Measurements from ENCODE around the gene MMADHC. TPM values are rescaled to one million over a fixed set of nuclear protein-coding genes. Genes with fewer than 3 reads are reported as not detected.

MMADHC gene
- total and polyA plus RNA-seq, 2 of the 13 experiments (the other 11 are each of a cell fraction or from before 2014, with no cell fraction given) = 90.2 to 210 TPM

DNA sequence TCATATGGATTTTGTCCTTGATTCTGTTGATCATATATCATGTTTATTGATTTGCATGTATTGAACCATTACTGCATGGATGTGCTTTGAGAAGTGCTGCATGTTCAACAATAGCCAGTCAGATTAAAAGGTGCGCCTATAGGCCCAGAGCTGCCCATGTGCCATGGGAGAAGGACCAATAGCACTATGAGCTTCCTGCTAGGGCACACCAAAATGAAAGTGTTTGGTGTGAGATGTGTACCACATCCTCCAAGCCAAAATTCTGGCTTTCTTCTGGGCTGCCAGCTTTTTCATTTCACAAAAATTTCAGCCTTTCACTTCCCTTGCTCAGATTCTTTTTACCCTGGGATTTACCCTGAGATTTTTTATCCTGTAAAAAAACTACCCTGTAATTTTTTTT lies 34.8 kb upstream of the MMADHC start (continued):
- TF ChIP-seq, protein P1, sequence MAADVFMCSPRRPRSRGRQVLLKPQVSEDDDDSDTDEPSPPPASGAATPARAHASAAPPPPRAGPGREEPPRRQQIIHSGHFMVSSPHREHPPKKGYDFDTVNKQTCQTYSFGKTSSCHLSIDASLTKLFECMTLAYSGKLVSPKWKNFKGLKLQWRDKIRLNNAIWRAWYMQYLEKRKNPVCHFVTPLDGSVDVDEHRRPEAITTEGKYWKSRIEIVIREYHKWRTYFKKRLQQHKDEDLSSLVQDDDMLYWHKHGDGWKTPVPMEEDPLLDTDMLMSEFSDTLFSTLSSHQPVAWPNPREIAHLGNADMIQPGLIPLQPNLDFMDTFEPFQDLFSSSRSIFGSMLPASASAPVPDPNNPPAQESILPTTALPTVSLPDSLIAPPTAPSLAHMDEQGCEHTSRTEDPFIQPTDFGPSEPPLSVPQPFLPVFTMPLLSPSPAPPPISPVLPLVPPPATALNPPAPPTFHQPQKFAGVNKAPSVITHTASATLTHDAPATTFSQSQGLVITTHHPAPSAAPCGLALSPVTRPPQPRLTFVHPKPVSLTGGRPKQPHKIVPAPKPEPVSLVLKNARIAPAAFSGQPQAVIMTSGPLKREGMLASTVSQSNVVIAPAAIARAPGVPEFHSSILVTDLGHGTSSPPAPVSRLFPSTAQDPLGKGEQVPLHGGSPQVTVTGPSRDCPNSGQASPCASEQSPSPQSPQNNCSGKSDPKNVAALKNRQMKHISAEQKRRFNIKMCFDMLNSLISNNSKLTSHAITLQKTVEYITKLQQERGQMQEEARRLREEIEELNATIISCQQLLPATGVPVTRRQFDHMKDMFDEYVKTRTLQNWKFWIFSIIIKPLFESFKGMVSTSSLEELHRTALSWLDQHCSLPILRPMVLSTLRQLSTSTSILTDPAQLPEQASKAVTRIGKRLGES (CRISPR knock-in tag; IDR thresholded peaks at IDR 0.05; ENCODE audit: borderline replicate concordance) = no peak
- TF ChIP-seq ZNF749 (CRISPR knock-in tag; IDR thresholded peaks at IDR 0.05; ENCODE audit: borderline replicate concordance) (no peak), SALL2 (CRISPR knock-in tag; IDR thresholded peaks at IDR 0.05) (no peak)
- TF ChIP-seq, protein P2, sequence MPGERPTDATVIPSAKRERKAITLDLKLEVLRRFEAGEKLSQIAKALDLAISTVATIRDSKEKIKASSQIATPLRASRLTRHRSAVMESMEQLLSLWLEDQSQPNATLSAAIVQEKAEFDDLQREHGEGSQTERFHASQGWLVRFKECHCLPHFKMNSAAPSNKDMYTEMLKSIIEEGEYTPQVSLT (CRISPR knock-in tag; IDR thresholded peaks at IDR 0.05; ENCODE audit: borderline replicate concordance, low read depth) = no peak

DNA sequence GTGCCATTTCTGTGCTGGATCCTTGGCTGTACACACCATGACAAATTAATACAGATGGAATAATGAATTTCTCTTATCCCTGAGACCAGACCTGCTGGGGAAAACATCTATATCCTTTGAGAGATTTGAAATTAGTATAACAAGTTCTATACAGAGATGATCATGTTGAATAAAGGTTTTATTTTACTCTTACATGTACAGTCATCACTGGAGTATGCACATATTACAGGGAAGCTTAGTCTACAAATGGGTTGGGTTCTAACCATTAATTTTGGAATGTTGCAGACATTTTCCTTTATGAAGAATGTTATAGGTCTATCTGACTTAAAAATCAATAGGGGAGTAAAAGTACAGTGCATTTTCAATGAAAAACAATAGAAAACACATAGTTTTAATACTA lies 29.9 kb upstream of the MMADHC start:
- Histone ChIP-seq H3K79me2 (ENCODE audit: insufficient read depth, low read length) (no peaks in the 10 kb centered on the region), H3K4me1 (ENCODE audit: insufficient read depth, low read length) (no peaks in the 10 kb centered on the region), H2AFZ (ENCODE audit: low read length) (no peak overlapping the region), H3K27me3 (ENCODE audit: control insufficient read depth in 1 of 2, insufficient read depth in 2 of 2, low read length in 2 of 2) (no peaks in the 10 kb centered on the region; a peak in 1 of 5 replicates), H3K4me2 (ENCODE audit: low read depth, low read length) (no peak overlapping the region), H3K27ac (ENCODE audit: extremely low read length, insufficient read depth, low read length) (no peak overlapping the region), H4K20me1 (ENCODE audit: insufficient read depth, low read length) (no peaks in the 10 kb centered on the region), H3K9me3 (ENCODE audit: low read length) (no peaks in the 10 kb centered on the region), H3K36me3 (replicated peaks in 1 of 2; ENCODE audit: control insufficient read depth in 1 of 2, insufficient read depth in 2 of 2, low read length in 2 of 2) (no peaks in the 10 kb centered on the region), H3K4me3 (replicated peaks in 1 of 3; ENCODE audit: insufficient read depth in 1 of 3, low read depth in 2 of 3, low read length in 3 of 3) (no peak overlapping the region), H3K9ac (ENCODE audit: insufficient read depth, low read depth, low read length) (no peak overlapping the region)
- ChIA-PET CTCF (ENCODE audit: low intra/inter-chr PET ratio, low total read pairs) (no interaction called here), POLR2A (no interaction called here)
- no peak for TF ChIP-seq ZNF354B (CRISPR knock-in tag; IDR thresholded peaks at IDR 0.05)
- no peak for TF ChIP-seq PHF20 (CRISPR knock-in tag; IDR thresholded peaks at IDR 0.05)
- TF ChIP-seq, protein P3, sequence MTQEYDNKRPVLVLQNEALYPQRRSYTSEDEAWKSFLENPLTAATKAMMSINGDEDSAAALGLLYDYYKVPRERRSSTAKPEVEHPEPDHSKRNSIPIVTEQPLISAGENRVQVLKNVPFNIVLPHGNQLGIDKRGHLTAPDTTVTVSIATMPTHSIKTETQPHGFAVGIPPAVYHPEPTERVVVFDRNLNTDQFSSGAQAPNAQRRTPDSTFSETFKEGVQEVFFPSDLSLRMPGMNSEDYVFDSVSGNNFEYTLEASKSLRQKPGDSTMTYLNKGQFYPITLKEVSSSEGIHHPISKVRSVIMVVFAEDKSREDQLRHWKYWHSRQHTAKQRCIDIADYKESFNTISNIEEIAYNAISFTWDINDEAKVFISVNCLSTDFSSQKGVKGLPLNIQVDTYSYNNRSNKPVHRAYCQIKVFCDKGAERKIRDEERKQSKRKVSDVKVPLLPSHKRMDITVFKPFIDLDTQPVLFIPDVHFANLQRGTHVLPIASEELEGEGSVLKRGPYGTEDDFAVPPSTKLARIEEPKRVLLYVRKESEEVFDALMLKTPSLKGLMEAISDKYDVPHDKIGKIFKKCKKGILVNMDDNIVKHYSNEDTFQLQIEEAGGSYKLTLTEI (CRISPR knock-in tag; conservative IDR thresholded peaks at IDR 0.05) = no peak
- TF ChIP-seq U2AF1 (optimal IDR thresholded peaks at IDR 0.05; ENCODE audit: low read depth, low read length) = no peak
- no peak for FAIRE-seq
- BruUV-seq (replicated peaks) = no TSS peak
- no peak for ATAC-seq
- intact Hi-C loops (cut with micrococcal nuclease; ENCODE audit: unreplicated experiment) (no loop called here), in situ Hi-C loops (cut with HindIII; ENCODE audit: extremely low pct_ligation_motif_present, low pct_unique_long_range_greater_than_20kb) (no loop called here)
- DNase-seq (ENCODE audit: low spot score) = no peak

Data from HepG2 (cell line).